A673 (cell line): ENCODE measurements around the gene PLXDC2.

Experiments
- EZH2 ChIP-seq: fragments of 200-600 bp; sonication (generic); IDR thresholded peaks from 2 replicates; pipeline ENCODE4 v1.6.1; 2017; ENCODE audit warnings: borderline replicate concordance, low read depth, mild to moderate bottlenecking, mixed read lengths, antibody characterized with exemption, low read length; ENCODE audit not compliant: poor library complexity, severe bottlenecking
- TF ChIP-seq, protein P1 (sequence below): fragments of 300-800, 200-600 bp; sonication (generic); conservative IDR thresholded peaks from 2 replicates; pipeline ENCODE4 v1.5.1; 2017; ENCODE audit warnings: low read depth, mild to moderate bottlenecking, antibody characterized with exemption, low read length, moderate library complexity, mixed read lengths

- TF ChIP-seq, protein P1, sequence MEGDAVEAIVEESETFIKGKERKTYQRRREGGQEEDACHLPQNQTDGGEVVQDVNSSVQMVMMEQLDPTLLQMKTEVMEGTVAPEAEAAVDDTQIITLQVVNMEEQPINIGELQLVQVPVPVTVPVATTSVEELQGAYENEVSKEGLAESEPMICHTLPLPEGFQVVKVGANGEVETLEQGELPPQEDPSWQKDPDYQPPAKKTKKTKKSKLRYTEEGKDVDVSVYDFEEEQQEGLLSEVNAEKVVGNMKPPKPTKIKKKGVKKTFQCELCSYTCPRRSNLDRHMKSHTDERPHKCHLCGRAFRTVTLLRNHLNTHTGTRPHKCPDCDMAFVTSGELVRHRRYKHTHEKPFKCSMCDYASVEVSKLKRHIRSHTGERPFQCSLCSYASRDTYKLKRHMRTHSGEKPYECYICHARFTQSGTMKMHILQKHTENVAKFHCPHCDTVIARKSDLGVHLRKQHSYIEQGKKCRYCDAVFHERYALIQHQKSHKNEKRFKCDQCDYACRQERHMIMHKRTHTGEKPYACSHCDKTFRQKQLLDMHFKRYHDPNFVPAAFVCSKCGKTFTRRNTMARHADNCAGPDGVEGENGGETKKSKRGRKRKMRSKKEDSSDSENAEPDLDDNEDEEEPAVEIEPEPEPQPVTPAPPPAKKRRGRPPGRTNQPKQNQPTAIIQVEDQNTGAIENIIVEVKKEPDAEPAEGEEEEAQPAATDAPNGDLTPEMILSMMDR: no peak
- no peak for TF ChIP-seq EZH2
Observed at GRCh38 chr10:19892270-19892669, 76.0 kb downstream of the PLXDC2 start.
